Stimulated activated CD8-positive, alpha-beta memory T cell treated with anti-CD3 and anti-CD28 coated beads, Interleukin-7, amount 100 ng/mL, for 4 hours (primary cell): ENCODE measurements around the gene CYTH3.
"Not testable (repeated sequence)": the region's sequence is repeated elsewhere in the genome, so short reads cannot be mapped to it uniquely, and the experiment has no call there.

Source experiments
- DNase-seq, 2 donors: peaks; one replicate each; pipeline ENCODE4 v3.0.0-alpha.2; 2020; ENCODE audit warnings: low read depth in 2 of 2

The CYTH3 gene

GRCh38 chr7:6272481-6273323, at the start of gene CYTH3:
Gene CYTH3, minus strand, starts transcription at chr7:6272624. Its CDS starts 117 bp downstream, at chr7:6272507.
- DNase-seq: peak; percentile 24 to 72

- DNase-seq: no peak
Observed at GRCh38 chr7:6320791-6321190, 48.4 kb upstream of the CYTH3 start.

- no peak for DNase-seq
Observed at GRCh38 chr7:6317797-6318438, 45.5 kb upstream of the CYTH3 start.

- DNase-seq: no peak
Observed at GRCh38 chr7:6316226-6316625, 43.8 kb upstream of the CYTH3 start.

- no peak for DNase-seq
Observed at GRCh38 chr7:6315746-6316145, 43.3 kb upstream of the CYTH3 start.

GRCh38 chr7:6310271-6310993, 38.0 kb upstream of the CYTH3 start:
- no peak for DNase-seq

- DNase-seq: no peak
Observed at GRCh38 chr7:6307762-6308161, 35.3 kb upstream of the CYTH3 start.

- DNase-seq: no peak
Observed at GRCh38 chr7:6306471-6306870, 34.0 kb upstream of the CYTH3 start.

GRCh38 chr7:6305330-6305729, 32.9 kb upstream of the CYTH3 start:
- no peak for DNase-seq

- DNase-seq: not testable (repeated sequence)
Observed at GRCh38 chr7:6301446-6301845, 29.0 kb upstream of the CYTH3 start.

GRCh38 chr7:6299774-6300173, 27.4 kb upstream of the CYTH3 start:
- no peak for DNase-seq

- no peak for DNase-seq
Observed at GRCh38 chr7:6294839-6295238, 22.4 kb upstream of the CYTH3 start.

GRCh38 chr7:6293202-6293601, 20.8 kb upstream of the CYTH3 start:
- no peak for DNase-seq

GRCh38 chr7:6291941-6292340, 19.5 kb upstream of the CYTH3 start:
- not testable (repeated sequence) for DNase-seq

GRCh38 chr7:6291531-6291930, 19.1 kb upstream of the CYTH3 start:
- no peak for DNase-seq

GRCh38 chr7:6290319-6290741, 17.9 kb upstream of the CYTH3 start:
- no peak for DNase-seq

- DNase-seq: no peak
Observed at GRCh38 chr7:6288270-6288860, 15.9 kb upstream of the CYTH3 start.

- no peak for DNase-seq
Observed at GRCh38 chr7:6286486-6286885, 14.1 kb upstream of the CYTH3 start.

- DNase-seq: no peak
Observed at GRCh38 chr7:6284461-6285360, 12.3 kb upstream of the CYTH3 start.

GRCh38 chr7:6284055-6284400, 11.6 kb upstream of the CYTH3 start:
- DNase-seq: no peak

- DNase-seq: not testable (repeated sequence)
Observed at GRCh38 chr7:6283391-6284054, 11.1 kb upstream of the CYTH3 start.
